SK-N-SH treated with all-trans-retinoic acid at 6 μM for 48 hours (cell line): ENCODE results near the gene CHST11.

Source experiments
- CSDC2 ChIP-seq: fragments of 250-450 bp; sonication (Bioruptor Pico); IDR thresholded peaks from 2 replicates; pipeline ENCODE4 v1.5.0; 2020; ENCODE audit warnings: mild to moderate bottlenecking, moderate library complexity
- ISL1 ChIP-seq: fragments of 250-450 bp; sonication (Bioruptor Pico); IDR thresholded peaks from 2 replicates; pipeline ENCODE4 v2.1.2; 2022; ENCODE audit warnings: mild to moderate bottlenecking, moderate library complexity
- RARB ChIP-seq: fragments of 250-450 bp; sonication (Bioruptor Pico); IDR thresholded peaks from 2 replicates; pipeline ENCODE4 v1.8.0; 2021; ENCODE audit warnings: mild to moderate bottlenecking, moderate library complexity
- SNAI2 ChIP-seq: fragments of 250-450 bp; sonication (Bioruptor Pico); IDR thresholded peaks from 2 replicates; pipeline ENCODE4 v1.5.0; 2020; ENCODE audit warnings: mild to moderate bottlenecking, moderate library complexity
- TOX ChIP-seq: fragments of 250-450 bp; sonication (Bioruptor Pico); IDR thresholded peaks from 2 replicates; pipeline ENCODE4 v1.8.0; 2021; ENCODE audit warnings: mild to moderate bottlenecking, moderate library complexity, borderline replicate concordance
- ZFP3 ChIP-seq: fragments of 250-450 bp; sonication (Bioruptor Pico); IDR thresholded peaks from 2 replicates; pipeline ENCODE4 v1.5.0; 2020; ENCODE audit warnings: mild to moderate bottlenecking, moderate library complexity
- ZFP30 ChIP-seq: fragments of 450-650 bp; formaldehyde crosslinking; IDR thresholded peaks from 2 replicates; pipeline ENCODE4 v1.5.0; 2022; ENCODE audit warnings: mild to moderate bottlenecking, moderate library complexity
- ZNF565 ChIP-seq: fragments of 450-650 bp; formaldehyde crosslinking; conservative IDR thresholded peaks from 2 replicates; pipeline ENCODE4 v1.5.0; 2020; ENCODE audit warnings: low read depth, mild to moderate bottlenecking, moderate library complexity
- ZNF70 ChIP-seq: fragments of 450-650 bp; formaldehyde crosslinking; IDR thresholded peaks from 2 replicates; pipeline ENCODE4 v1.5.0; 2020; ENCODE audit warnings: mild to moderate bottlenecking, moderate library complexity
- ZNF8 ChIP-seq: fragments of 450-650 bp; formaldehyde crosslinking; IDR thresholded peaks from 2 replicates; pipeline ENCODE4 v1.5.0; 2020; ENCODE audit warnings: mild to moderate bottlenecking, moderate library complexity
- TF ChIP-seq, protein P1 (sequence below): fragments of 250-450 bp; sonication (Bioruptor Pico); IDR thresholded peaks from 2 replicates; pipeline ENCODE4 v1.5.1; 2020; ENCODE audit warnings: low read depth, mild to moderate bottlenecking, moderate library complexity

DNA sequence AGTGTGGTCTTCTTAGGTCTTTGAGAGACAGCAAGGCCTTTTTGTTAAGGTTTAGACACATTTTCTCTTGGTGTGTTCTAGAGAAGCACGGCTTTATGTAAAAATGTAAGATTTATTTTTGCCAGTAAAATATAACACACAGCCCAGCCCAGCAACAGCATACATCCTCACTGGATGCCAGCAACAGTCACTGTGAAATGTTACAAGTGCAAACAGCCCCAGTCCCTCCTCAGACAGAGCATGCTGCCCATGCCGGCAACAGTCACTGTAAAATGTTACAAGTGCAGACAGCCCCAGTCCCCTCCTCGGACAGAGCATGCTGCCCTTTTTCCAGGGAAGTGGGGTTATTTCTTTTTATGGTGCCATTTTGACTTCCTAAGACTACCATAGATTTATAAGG lies 207.6 kb downstream of the CHST11 start:
- no peak for TF ChIP-seq RARB (CRISPR knock-in tag)
- TF ChIP-seq ZNF70 (CRISPR knock-in tag) = no peak
- no peak for TF ChIP-seq ZFP3 (CRISPR knock-in tag)
- no peak for TF ChIP-seq SNAI2 (CRISPR knock-in tag)
- TF ChIP-seq ISL1 (CRISPR knock-in tag) = no peak
- no peak for TF ChIP-seq ZFP30 (CRISPR knock-in tag)
- no peak for TF ChIP-seq TOX (CRISPR knock-in tag)
- no peak for TF ChIP-seq ZNF565
- TF ChIP-seq, protein P1, sequence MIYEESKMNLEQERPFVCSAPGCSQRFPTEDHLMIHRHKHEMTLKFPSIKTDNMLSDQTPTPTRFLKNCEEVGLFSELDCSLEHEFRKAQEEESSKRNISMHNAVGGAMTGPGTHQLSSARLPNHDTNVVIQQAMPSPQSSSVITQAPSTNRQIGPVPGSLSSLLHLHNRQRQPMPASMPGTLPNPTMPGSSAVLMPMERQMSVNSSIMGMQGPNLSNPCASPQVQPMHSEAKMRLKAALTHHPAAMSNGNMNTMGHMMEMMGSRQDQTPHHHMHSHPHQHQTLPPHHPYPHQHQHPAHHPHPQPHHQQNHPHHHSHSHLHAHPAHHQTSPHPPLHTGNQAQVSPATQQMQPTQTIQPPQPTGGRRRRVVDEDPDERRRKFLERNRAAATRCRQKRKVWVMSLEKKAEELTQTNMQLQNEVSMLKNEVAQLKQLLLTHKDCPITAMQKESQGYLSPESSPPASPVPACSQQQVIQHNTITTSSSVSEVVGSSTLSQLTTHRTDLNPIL (CRISPR knock-in tag) = no peak
- no peak for TF ChIP-seq CSDC2
- TF ChIP-seq ZNF8 (CRISPR knock-in tag) = no peak
